Spleen (tissue), 11 donors: ENCODE data around the gene ETV6. TPM values are rescaled to one million over a fixed set of nuclear protein-coding genes. Genes with fewer than 3 reads are reported as not detected.

Experiments used
- DNase-seq: peaks from one replicate; pipeline ENCODE4 v3.0.0-alpha.2; 2020
- H3K27ac ChIP-seq, 8 donors: fragments of 200-600 bp; sonication (generic) in 7 of 8; 1 replicate in 4 of 8; 2 replicates in 4 of 8; pipeline versions ENCODE4 v1.5.0 to v1.8.0; 2016 to 2021; ENCODE audit warnings: inconsistent platforms in 4 of 8, mild to moderate bottlenecking in 4 of 8, moderate library complexity in 1 of 8
- H3K27me3 ChIP-seq, 7 donors: fragments of 200-600 bp; sonication (generic) in 6 of 7; replicated peaks in 1 of 7; 1 replicate in 4 of 7; 2 replicates in 3 of 7; pipeline versions ENCODE4 v1.5.0 to v1.8.0; 2016 to 2021; ENCODE audit warnings: inconsistent platforms in 3 of 7, mild to moderate bottlenecking in 1 of 7
- H3K36me3 ChIP-seq, 6 donors: fragments of 200-600 bp; sonication (generic) in 5 of 6; 1 replicate in 4 of 6; 2 replicates in 2 of 6; pipeline versions ENCODE4 v1.5.0 to v1.8.0; 2016 to 2021; ENCODE audit warnings: inconsistent platforms in 2 of 6
- H3K4me1 ChIP-seq, 6 donors: fragments of 200-600 bp; sonication (generic) in 5 of 6; 1 replicate in 3 of 6; 2 replicates in 3 of 6; pipeline versions ENCODE4 v1.5.0 to v1.8.0; 2016 to 2021; ENCODE audit warnings: inconsistent platforms in 3 of 6
- H3K4me3 ChIP-seq, 8 donors: fragments of 200-600 bp; sonication (generic) in 7 of 8; 1 replicate in 4 of 8; 2 replicates in 4 of 8; pipeline versions ENCODE4 v1.5.0 to v1.8.0; 2016 to 2021; ENCODE audit warnings: inconsistent platforms in 4 of 8, mild to moderate bottlenecking in 4 of 8, moderate library complexity in 2 of 8
- H3K9me3 ChIP-seq, 8 donors: fragments of 200-600 bp; sonication (generic) in 7 of 8; 1 replicate in 4 of 8; 2 replicates in 4 of 8; pipeline versions ENCODE4 v1.5.0 to v1.8.0; 2016 to 2021; ENCODE audit warnings: inconsistent platforms in 4 of 8
- POLR2A ChIP-seq, 3 donors: fragments of 450-650 bp; IDR thresholded peaks; one replicate each; pipeline ENCODE4 v1.5.1; 2017; ENCODE audit warnings: antibody characterized with exemption in 3 of 3, mild to moderate bottlenecking in 1 of 3
- POLR2AphosphoS5 ChIP-seq, 3 donors: sonication (generic); formaldehyde crosslinking; IDR thresholded peaks; one replicate each; pipeline ENCODE4 v1.5.1; 2017; ENCODE audit warnings: antibody characterized with exemption in 3 of 3
- WGBS, 5 donors: extraction: QIAGEN DNeasy Blood & Tissue Kit in 3 of 5; methylation state at CpG; one replicate each; pipeline versions ENCODE4 v1.1.5 to v1.1.7; 2013 to 2018; 5-methylcytosine and 5-hydroxymethylcytosine counted together
- intact Hi-C: fragments of 100-400 bp; cut with DNase I; formaldehyde crosslinking; loops from one replicate; pipeline ENCODE4 v1.15.0; 2023; ENCODE audit warnings: low total_unique reads
- polyA plus RNA-seq, 3 donors: library from polyadenylated mRNA; stranded (reverse); fragments of 200-250 nt; gene quantifications; one replicate each; pipeline ENCODE4 v1.2.1, GENCODE V29; 2013
- total RNA-seq, 7 donors: library from RNA; depleted of rRNA in 3 of 7; stranded (reverse); fragments of >200 nt in 3 of 7; fragmentation: NEBNext Ultra II Directional in 4 of 7; extraction: Animal tissue kit (Norgen Biotek cat#: 25700) in 4 of 7; gene quantifications; one replicate each; pipeline versions ENCODE4 v1.1.0 to v1.2.1, GENCODE V29; 2016 to 2021
- TF ChIP-seq, protein P1 (sequence below), 11 experiments: fragments of 200-600 bp in 7 of 11; fragments of 450-650 bp in 4 of 11; sonication (generic) in 4 of 11; IDR thresholded peaks in 8 of 11; conservative IDR thresholded peaks in 3 of 11; 1 replicate in 7 of 11; 2 replicates in 4 of 11; pipeline versions ENCODE4 v1.4.0 to v1.8.0; 2016 to 2021; ENCODE audit warnings: antibody characterized with exemption in 11 of 11, inconsistent platforms in 4 of 11, mild to moderate bottlenecking in 1 of 11
- donor health status: healthy with polysubstance abuse.
- donor health status: DM: no; HTN: no; CAD: no; lungs with moderate emphysema.
- donor health status: DM: no; HTN: no; CAD: no.
- donor health status: Bipolar disorder and iron deficiency.
- donor health status: healthy.
- donor health status: DM: no; HTN: no; CAD: no.
- donor health status: DM: yes; HTN: yes; CAD: no.

Gene ETV6
- total and polyA plus RNA-seq, 10 donors: 7.2 to 116 (median 57.8) TPM

GRCh38 chr12:11941606-11942337, 292.3 kb downstream of the ETV6 start:
- intact Hi-C loops: no loop called here
- Histone ChIP-seq H3K9me3 (no peaks in the 10 kb centered on the region), H3K4me3 (no peak overlapping the region), H3K36me3 (no peaks in the 10 kb centered on the region), H3K27me3 (no peaks in the 10 kb centered on the region), H3K27ac (no peak overlapping the region), H3K4me1 (no peaks in the 10 kb centered on the region)
- no peak for TF ChIP-seq POLR2AphosphoS5 (IDR thresholded peaks at IDR 0.05)
- TF ChIP-seq, protein P1, sequence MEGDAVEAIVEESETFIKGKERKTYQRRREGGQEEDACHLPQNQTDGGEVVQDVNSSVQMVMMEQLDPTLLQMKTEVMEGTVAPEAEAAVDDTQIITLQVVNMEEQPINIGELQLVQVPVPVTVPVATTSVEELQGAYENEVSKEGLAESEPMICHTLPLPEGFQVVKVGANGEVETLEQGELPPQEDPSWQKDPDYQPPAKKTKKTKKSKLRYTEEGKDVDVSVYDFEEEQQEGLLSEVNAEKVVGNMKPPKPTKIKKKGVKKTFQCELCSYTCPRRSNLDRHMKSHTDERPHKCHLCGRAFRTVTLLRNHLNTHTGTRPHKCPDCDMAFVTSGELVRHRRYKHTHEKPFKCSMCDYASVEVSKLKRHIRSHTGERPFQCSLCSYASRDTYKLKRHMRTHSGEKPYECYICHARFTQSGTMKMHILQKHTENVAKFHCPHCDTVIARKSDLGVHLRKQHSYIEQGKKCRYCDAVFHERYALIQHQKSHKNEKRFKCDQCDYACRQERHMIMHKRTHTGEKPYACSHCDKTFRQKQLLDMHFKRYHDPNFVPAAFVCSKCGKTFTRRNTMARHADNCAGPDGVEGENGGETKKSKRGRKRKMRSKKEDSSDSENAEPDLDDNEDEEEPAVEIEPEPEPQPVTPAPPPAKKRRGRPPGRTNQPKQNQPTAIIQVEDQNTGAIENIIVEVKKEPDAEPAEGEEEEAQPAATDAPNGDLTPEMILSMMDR (IDR thresholded peaks at IDR 0.05 in 8 of 11, conservative IDR thresholded peaks at IDR 0.05 in 3 of 11): no peak
- DNase-seq: no peak
- 73 to 89% (median 82%) methylated on average over 1 of the region's 1 CpG for WGBS, 5 donors

DNA sequence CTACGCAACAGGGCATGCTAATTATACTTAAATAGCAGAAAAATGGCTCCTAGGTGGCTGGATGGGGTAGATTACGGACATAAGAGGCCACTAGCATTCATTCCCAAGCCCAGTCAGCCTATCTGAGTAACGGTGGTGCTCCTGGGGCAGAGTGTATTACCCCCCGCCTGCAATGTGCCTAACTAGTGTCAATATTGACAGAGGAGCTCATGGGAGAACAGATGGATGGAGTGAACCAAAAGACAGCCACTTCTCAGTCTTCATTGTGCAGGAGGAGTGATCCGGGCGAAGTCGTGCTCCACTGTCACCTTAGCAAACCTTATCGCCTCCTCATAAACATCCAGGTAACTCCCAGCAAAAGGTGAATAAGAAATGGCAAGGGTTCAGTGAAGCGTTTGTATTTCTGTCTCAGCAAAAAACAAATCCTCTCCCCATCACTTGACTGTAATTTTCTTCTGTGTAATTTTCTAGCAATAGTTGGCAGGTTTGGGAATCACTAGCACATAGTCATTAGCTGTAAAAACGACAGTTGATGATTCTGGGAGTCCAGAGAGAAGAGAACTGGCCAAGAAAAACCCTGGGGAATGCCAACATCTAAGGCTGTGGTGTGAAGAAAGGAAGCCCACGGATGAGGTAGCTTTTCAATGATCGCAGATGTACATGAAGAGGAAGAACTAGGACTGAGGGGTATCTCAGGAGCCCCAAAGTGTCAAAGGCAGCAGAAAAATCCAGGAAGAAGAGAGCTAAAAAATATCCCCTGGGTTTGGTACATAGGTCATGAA, 294.6 kb downstream of the ETV6 start:
- Histone ChIP-seq H3K4me3 (no peak overlapping the region), H3K9me3 (no peaks in the 10 kb centered on the region), H3K4me1 (no peaks in the 10 kb centered on the region), H3K27ac (no peak overlapping the region), H3K36me3 (no peaks in the 10 kb centered on the region), H3K27me3 (no peaks in the 10 kb centered on the region)
- no peak for DNase-seq
- TF ChIP-seq POLR2AphosphoS5 (IDR thresholded peaks at IDR 0.05) (no peak), POLR2A (IDR thresholded peaks at IDR 0.05) (no peak)
- TF ChIP-seq, protein P1 (IDR thresholded peaks at IDR 0.05 in 8 of 11, conservative IDR thresholded peaks at IDR 0.05 in 3 of 11): no peak
- intact Hi-C loops: no loop called here
- WGBS, 5 donors: 78 to 86% (median 82%) methylated on average over 12 of the region's 12 CpGs
